HG02884 (cell line): Measurements from ENCODE around the gene EXOC7.

ENCODE experiments used
- ATAC-seq: cut with Tn5 transposase; IDR thresholded peaks from one replicate; pipeline ENCODE4 v1.9.1; 2021; ENCODE audit warnings: mild to moderate bottlenecking, moderate library complexity; ENCODE audit not compliant: unreplicated experiment

EXOC7 gene

DNA sequence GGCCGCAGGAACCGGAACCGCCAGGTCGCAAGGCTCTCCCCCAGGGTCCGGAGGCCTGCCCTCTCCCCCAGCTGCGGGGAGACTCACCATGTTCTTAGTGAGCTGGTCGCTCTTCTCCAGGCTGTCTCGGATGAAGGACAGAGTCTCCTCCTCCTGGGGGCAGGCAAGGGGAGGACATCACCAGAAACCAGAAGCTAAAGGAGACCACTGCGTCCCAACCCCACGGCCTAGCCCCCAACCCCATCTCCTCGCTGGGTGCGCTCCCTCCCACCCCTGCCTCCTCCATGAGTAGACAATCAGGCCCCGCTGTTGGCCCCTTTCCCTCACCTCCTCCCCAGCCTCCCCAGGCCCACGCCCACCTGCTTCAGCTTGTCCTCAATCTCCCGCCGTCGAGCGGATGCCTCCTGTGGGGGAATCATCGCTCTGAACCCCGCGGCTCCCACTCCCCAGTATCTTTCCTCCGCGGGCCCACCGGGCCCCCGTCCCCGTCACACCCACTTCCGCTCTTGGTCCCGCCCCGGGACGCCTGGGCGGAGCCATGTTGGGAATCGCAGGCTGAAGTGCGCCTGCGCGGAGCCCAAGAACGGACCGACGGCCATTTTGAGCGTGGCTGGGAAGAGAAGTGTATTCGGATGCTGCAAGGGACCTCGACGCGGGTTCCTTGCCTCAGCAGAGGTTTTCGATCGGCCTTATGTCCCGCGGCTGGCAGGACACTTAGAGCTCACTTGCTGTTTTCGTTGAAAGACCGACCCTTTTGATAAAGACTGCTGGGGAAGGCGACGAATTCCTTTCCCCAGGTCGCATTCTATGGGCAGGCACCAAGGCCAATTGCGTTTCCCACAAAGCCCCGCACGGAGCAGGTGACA lies at the start of gene EXOC7:
Gene EXOC7 (minus strand): TSS at position 514 of the 866 bp plus-strand sequence. CDS start 95 bp downstream, at position 419.
- ATAC-seq, result peak; percentile 55

DNA sequence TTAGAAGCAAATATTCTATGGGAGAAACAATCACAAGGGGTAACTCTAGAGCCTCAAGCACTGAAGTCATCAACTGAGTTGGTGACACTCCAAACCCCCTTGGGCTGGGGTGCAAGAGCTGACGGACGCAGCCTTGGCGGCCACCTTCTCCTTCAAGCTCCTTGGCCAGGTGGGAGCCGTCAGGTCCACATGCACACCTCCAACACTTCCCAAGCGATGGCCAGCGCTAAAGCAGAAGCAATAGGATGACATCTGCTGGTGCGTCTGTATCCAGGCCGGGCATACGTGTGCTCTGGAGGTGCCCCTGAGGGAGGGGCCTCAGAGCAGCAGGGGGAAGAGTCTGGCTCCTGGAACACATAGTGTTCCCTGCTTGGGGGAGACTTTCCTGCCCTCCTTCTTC lies 49.6 kb upstream of the EXOC7 start:
- no peak for ATAC-seq

GRCh38 chr17:76152591-76152990 lies 49.0 kb upstream of the EXOC7 start:
- ATAC-seq, result no peak

GRCh38 chr17:76151896-76152454 lies 48.4 kb upstream of the EXOC7 start:
- ATAC-seq, result no peak

DNA sequence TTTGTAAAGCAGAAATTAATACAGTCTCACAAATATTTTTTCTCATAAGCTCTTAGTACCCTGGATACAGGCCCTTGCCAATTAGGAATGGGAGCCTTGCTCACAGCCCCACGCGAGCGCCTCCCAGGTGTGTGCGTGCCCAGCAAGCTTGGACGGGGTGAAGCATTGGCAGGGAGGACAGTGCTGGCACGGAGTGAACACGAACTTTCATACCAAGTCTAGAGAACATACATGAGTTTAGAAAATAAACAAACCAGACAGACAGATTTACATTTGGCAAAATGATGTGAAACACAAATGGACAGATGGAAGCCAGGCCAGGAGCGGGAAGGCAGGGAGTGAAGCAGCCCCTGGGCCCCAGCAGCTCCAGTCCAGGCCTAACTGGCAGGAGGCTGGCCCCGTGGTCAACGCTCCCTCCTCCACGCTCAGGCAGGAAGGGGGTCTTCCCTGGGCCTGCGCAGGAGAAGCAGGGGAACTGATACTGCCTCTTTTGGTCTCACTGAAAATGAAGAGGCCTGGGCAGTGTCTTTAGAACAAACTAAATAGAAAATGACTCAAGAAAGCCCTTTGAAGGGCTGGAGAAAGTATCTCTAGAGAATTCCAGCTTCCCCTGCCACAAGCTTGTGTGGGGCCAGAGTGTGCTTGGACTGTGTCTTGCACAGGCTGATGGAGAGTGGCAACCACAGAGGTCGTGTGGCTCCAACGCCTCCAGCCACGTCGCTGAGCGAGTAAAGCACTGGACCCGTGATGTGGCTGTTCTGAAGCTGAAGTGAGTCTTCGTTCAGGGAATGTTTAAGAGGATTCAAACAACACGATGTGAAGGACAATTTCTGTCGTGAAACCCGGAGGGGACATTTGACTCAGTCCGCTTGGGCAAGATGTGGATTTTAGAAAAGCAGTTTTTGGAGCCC lies 47.4 kb upstream of the EXOC7 start:
- ATAC-seq, result no peak

- ATAC-seq, result no peak
Measured at GRCh38 chr17:76149214-76149613, 45.6 kb upstream of the EXOC7 start.

DNA sequence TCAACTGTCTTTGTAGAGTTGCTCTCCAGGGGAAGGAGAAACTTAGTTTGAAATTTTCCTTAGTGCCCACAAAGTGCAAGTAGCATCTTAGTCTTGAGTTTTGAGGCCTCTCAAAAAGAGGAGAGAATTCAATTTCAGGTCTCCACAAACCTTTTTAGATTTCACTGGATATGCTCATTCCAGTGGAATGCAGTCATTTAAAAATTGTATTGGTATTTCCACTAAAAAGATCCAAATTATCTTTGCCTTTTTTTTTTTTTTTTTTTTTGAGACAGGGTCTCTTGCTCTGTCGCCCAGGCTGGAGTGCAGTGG lies 44.4 kb upstream of the EXOC7 start:
- no peak for ATAC-seq

GRCh38 chr17:76147211-76148014 lies 43.8 kb upstream of the EXOC7 start:
- ATAC-seq, result no peak

GRCh38 chr17:76146053-76146851 lies 42.7 kb upstream of the EXOC7 start:
- no peak for ATAC-seq

DNA sequence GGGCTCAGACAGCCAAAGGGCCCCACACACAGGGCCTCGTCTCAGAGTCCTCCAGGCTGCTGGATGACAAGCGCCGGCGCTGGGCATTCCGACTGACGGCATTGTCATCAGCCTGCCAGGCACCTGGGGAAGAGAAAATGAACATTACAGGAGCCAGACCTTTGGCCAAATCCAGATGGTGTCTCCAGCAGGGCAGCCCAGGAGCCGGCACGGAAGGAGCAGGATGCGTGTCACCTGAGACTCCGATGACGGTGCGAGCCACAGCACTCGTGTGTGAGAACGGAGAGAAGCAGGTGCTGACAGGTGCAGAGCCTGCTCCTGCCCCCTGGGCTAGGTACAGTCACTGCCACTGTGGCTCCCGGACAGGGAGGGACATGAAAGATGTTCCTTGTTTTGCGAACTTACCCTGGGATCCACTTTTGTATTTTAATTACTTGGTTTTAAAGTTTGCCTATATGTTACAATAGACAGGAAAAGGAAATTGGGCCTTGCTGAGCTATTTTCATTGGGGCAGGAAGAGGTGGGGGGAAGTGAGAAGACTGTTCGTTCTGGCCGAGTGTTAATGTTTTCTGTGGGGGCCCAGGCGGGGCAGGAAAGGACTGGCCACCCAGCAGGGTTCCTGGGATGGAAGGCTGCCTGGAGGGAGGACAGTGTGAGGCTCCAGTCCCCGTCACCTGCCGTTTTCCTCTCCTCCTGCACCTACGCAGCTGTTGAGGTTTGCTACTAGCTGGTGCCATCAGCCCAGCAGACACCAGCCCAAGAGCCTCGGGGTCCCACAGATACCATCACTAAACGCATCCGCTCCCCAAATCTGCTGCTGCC lies 41.9 kb upstream of the EXOC7 start:
- ATAC-seq, result no peak

DNA sequence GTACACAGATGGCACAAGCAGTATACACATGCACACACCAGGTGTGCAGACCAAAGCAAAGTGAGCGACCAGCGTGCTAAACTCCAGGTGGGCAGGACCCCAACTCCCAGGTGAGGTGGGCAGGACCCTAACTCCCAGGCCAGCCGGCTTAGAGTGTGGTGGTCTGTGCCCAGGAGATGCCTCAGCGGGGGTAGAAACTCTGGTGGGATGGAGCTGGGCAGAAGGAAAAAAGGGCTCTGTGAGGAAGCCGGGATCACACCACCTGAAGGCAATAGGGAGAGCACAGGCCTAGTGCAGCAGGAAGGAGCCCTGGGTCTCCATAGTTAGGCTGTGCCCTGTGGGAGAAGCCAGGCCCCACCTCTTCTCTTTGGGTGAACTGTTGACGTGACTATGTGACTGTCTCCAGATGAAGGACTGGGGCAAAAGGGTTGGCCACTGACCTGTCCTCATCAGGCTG lies 39.0 kb upstream of the EXOC7 start:
- ATAC-seq, result no peak

DNA sequence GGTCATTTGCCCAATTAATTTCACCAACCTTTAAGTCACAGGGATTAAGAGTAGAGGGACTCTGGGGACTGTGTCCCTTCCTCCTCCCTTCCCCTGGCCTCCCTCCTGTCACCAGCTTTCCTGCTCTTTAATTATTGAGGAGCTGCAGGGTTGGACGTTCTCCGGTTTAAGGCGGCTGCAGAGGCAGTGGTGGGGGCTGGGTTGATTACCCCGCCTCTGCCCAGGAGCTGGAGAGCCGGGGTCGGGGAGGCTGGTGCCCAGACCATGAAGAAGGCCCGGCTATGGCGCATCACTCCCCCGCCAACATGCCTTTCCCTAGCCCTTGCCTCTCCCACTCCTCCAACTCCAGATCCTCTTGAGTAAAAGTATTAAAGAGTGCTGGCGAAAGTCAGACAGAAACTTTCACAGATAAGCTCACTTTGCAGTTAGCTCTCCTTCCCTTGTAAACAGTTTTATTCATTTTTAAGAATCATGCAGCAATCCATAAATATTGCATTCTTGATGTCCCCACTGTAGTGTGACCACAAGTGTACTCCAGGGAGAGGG lies 38.5 kb upstream of the EXOC7 start:
- ATAC-seq, result no peak

DNA sequence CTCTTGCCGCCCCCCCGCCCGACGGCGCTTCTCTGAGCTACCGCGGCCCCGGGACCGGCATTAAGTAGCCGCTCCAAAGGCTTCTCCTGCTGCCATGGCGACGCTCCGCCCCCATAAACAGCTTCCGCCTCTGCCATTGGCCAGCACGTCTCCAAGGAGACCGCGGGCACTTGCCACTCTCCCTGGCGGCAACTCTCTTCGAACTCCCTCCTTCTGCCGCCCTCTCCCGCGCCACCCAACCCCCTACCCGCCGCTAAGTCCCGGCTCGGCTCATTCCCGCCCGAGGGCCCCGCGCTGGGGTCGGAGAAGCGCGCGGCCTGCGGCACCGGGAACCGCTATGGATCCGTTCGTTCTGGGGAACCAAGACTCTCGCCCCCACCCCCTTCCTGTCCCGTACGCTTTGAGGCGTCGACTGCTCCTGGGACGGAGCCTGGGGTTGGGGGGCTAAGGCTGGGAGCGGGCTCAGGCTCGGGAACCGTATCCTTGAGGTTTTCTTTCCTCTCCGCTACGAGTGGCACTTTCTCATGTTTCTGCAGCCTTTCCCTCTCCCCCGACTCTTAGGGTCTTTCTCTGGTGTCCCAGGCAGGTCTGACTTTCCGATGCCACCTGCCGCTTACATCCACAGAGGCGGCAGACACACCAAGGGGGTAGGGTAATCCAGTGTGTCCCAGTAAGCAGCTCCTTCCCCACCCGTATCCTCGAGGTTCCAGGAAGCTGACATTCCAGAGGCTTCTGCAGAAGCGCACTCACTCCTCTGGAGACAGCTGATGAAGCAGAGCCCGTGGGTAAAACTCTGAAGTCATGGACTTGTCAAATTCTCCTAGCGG lies 37.8 kb upstream of the EXOC7 start, which contains the start of gene FOXJ1:
Gene FOXJ1 (minus strand): TSS at position 34 of the 827 bp plus-strand sequence. CDS start 850 bp downstream, outside the sequence.
- ATAC-seq, result no peak

DNA sequence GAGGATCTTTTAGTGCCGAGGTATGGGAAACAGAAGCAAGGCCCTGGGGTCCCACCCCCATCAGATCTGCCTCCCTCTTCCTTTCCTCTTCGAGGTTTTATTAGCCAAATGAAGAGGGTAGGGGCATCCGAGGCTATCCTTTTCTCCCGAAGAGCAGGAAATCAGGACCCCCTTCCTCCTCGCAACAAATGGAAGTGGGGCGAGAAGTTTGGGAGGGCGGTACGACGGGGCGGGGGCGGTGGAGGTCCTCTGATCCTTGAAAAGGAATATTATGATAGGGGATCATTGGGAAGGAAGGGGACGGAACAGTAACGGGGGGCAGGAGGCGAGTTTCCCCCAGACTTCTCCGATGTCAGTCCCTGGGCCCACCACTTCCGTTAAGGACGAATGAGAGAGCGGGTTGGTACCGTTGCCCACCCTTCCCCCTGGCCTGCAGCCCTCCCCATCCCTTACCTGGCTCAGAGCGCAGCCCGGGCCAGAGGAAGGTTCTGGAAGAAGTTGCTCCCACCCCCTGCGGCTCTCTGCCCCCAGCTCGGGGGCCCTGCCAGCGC lies 37.1 kb upstream of the EXOC7 start:
- no peak for ATAC-seq

- no peak for ATAC-seq
Measured at GRCh38 chr17:76139801-76140660, 36.4 kb upstream of the EXOC7 start.
